K562 (cell line): ENCODE results near the gene FBLN2. TPM values are rescaled to one million over a fixed set of nuclear protein-coding genes. Genes with fewer than 3 reads are reported as not detected.

ENCODE experiments used
- ATAC-seq: fragments of 200-7000 bp; cut with Tn5 transposase; 3 replicates; pipeline ENCODE4 v1.9.1; 2020; ENCODE audit warnings: moderate library complexity
- BruUV-seq: library from RNA; stranded (reverse); fragments of 400-500 nt; replicated peaks from 2 replicates; lab custom pipeline; 2021; lab: Mats Ljungman, UMichigan
- CTCF ChIA-PET: fragments of 300-600 bp; formaldehyde crosslinking; extraction: SDS; loops from one replicate; lab custom pipeline; 2021; ENCODE audit warnings: low intra/inter-chr PET ratio; lab: Yijun Ruan, JAX
- POLR2A ChIA-PET: fragments of 300-600, 350-650 bp; sonication (Branson Sonifier 250); formaldehyde crosslinking; extraction: SDS; loops from one replicate; lab custom pipeline; 2021; ENCODE audit warnings: antibody characterized with exemption, inconsistent platforms; lab: Yijun Ruan, JAX
- DNase-seq, 4 experiments: peaks; one replicate each; pipeline versions ENCODE4 v3.0.0 to v3.0.0-alpha.2; 2011 to 2018; ENCODE audit warnings: low spot score in 3 of 4, mixed read lengths in 3 of 4; ENCODE audit errors: extremely low read depth in 1 of 4
- FAIRE-seq: peaks from 2 replicates; lab custom pipeline; 2011; peaks lifted over from hg19 to GRCh38; lab: Jason Lieb, UNC
- H2AFZ ChIP-seq: 2 replicates; pipeline ENCODE4 v1.6.0; 2011; ENCODE audit warnings: low read depth, low read length, control low read depth, inconsistent platforms
- H3K27ac ChIP-seq: fragments of 200-600 bp; 3 replicates; pipeline ENCODE4 v1.8.0; 2011; ENCODE audit warnings: low read depth, mild to moderate bottlenecking, control low read depth, inconsistent platforms, low read length, moderate library complexity, mixed read lengths; ENCODE audit errors: extremely low read depth
- H3K27me3 ChIP-seq, 2 experiments: fragments of 300-600 bp in 1 of 2; 2 replicates in 1 of 2; 3 replicates in 1 of 2; pipeline versions ENCODE4 v1.6.0 to v1.8.0; 2011; ENCODE audit warnings: inconsistent platforms in 2 of 2, low read length in 2 of 2, mild to moderate bottlenecking in 1 of 2, mixed read lengths in 1 of 2, moderate library complexity in 1 of 2; ENCODE audit not compliant: control insufficient read depth in 2 of 2, insufficient read depth in 2 of 2
- H3K36me3 ChIP-seq: fragments of 300-600 bp; 3 replicates; pipeline ENCODE4 v1.8.0; 2011; ENCODE audit warnings: mild to moderate bottlenecking, low read length, inconsistent platforms; ENCODE audit not compliant: control insufficient read depth, insufficient read depth
- H3K4me1 ChIP-seq, 2 experiments: fragments of 200-600 bp in 1 of 2; replicated peaks in 1 of 2; 2 replicates in 1 of 2; 3 replicates in 1 of 2; pipeline versions ENCODE4 v1.5.1 to v1.8.0; 2011; ENCODE audit warnings: inconsistent platforms in 2 of 2, low read length in 2 of 2, mild to moderate bottlenecking in 1 of 2, mixed read lengths in 1 of 2, moderate library complexity in 1 of 2; ENCODE audit not compliant: control insufficient read depth in 2 of 2, insufficient read depth in 2 of 2
- H3K4me2 ChIP-seq: 2 replicates; pipeline ENCODE4 v1.6.1; 2011; ENCODE audit warnings: low read length, control low read depth, inconsistent platforms, mixed read lengths; ENCODE audit not compliant: insufficient read depth
- H3K4me3 ChIP-seq: fragments of 200-600 bp; sonication (generic), shearing (Covaris generic); 2 replicates; pipeline ENCODE4 v1.5.1; 2016; ENCODE audit warnings: control low read depth, inconsistent platforms
- H3K79me2 ChIP-seq: fragments of 200-600 bp; 3 replicates; pipeline ENCODE4 v1.8.0; 2011; ENCODE audit warnings: low read length, inconsistent platforms; ENCODE audit not compliant: control insufficient read depth, insufficient read depth
- H3K9ac ChIP-seq, 2 experiments: 2 replicates each; pipeline versions ENCODE4 v1.6.0 to v1.6.1; 2011; ENCODE audit warnings: low read depth in 2 of 2, low read length in 2 of 2, control low read depth in 1 of 2, inconsistent platforms in 1 of 2, mild to moderate bottlenecking in 1 of 2, mixed read lengths in 1 of 2; ENCODE audit not compliant: insufficient read depth in 1 of 2
- H3K9me1 ChIP-seq: one replicate; pipeline ENCODE4 v1.6.0; 2011; ENCODE audit warnings: inconsistent platforms, mild to moderate bottlenecking, low read length, moderate library complexity; ENCODE audit not compliant: control insufficient read depth, insufficient read depth
- H3K9me3 ChIP-seq: replicated peaks from 2 replicates; pipeline ENCODE4 v1.5.1; 2011; ENCODE audit warnings: low read depth, low read length, inconsistent platforms; ENCODE audit not compliant: control insufficient read depth, insufficient read depth
- H4K20me1 ChIP-seq: replicated peaks from 2 replicates; pipeline ENCODE4 v1.6.1; 2011; ENCODE audit warnings: low read length, inconsistent platforms, mixed read lengths; ENCODE audit not compliant: control insufficient read depth, insufficient read depth
- JUNB ChIP-seq: fragments of 450-650 bp; formaldehyde crosslinking; conservative IDR thresholded peaks from 2 replicates; pipeline ENCODE4 v1.4.0; 2020; ENCODE audit warnings: mild to moderate bottlenecking
- LCOR ChIP-seq: sonication (generic); formaldehyde crosslinking; IDR thresholded peaks from 2 replicates; pipeline ENCODE4 v1.8.0; 2022; ENCODE audit warnings: mild to moderate bottlenecking, missing genetic modification reagents
- NFATC3 ChIP-seq: fragments of 450-650 bp; IDR thresholded peaks from 2 replicates; pipeline ENCODE4 v1.6.1; 2017; ENCODE audit warnings: mild to moderate bottlenecking
- PML ChIP-seq: IDR thresholded peaks from 2 replicates; pipeline ENCODE4 v1.6.1; 2012; ENCODE audit warnings: low read length, inconsistent platforms
- RBM14 ChIP-seq: fragments of 200-400 bp; formaldehyde crosslinking; IDR thresholded peaks from 2 replicates; pipeline ENCODE4 v1.6.1; 2018; ENCODE audit warnings: low read depth, mild to moderate bottlenecking, low read length, moderate library complexity, borderline replicate concordance; ENCODE audit not compliant: insufficient read depth
- TAF15 ChIP-seq: fragments of 200-400 bp; formaldehyde crosslinking; IDR thresholded peaks from 2 replicates; pipeline ENCODE4 v1.6.1; 2017; ENCODE audit warnings: mild to moderate bottlenecking, low read depth, low read length, moderate library complexity
- TEAD2 ChIP-seq: fragments of 450-650 bp; IDR thresholded peaks from 2 replicates; pipeline ENCODE4 v1.6.1; 2016; ENCODE audit warnings: missing genetic modification characterization, control low read depth, missing compliant biosample characterization
- XRCC3 ChIP-seq: fragments of 450-650 bp; IDR thresholded peaks from 2 replicates; pipeline ENCODE4 v1.6.1; 2017; ENCODE audit warnings: mild to moderate bottlenecking, moderate library complexity
- ZNF444 ChIP-seq: fragments of 250-450 bp; sonication (Bioruptor Pico); IDR thresholded peaks from 2 replicates; pipeline ENCODE4 v1.4.0; 2020; ENCODE audit warnings: mild to moderate bottlenecking, moderate library complexity
- WGBS: fragments of 100-300 bp; shearing (Covaris generic); methylation state at CpG from one replicate; pipeline ENCODE4 v1.1.6; 2016; ENCODE audit warnings: low coverage, mixed read lengths; ENCODE audit not compliant: insufficient coverage; ENCODE audit errors: missing lambda C conversion rate; 5-methylcytosine and 5-hydroxymethylcytosine counted together
- in situ Hi-C: fragments of 300-500 bp; cut with MboI; formaldehyde crosslinking; loops from 4 replicates; pipeline ENCODE4 v1.15.0; 2018; ENCODE audit warnings: inconsistent platforms, mixed read lengths
- intact Hi-C: fragments of 100-400 bp; cut with micrococcal nuclease; formaldehyde crosslinking; loops from 2 replicates; pipeline ENCODE4 v1.14.2; 2022
- polyA plus RNA-seq, 8 experiments: library from polyadenylated mRNA; depleted of rRNA in 4 of 8; stranded (reverse) in 5 of 8; unstranded in 3 of 8; fragments of >200 nt; fragmentation: Nextera tagmentation in 2 of 8; fragmentation: Illumina TruSeq in 1 of 8; extraction: Ambion mirVana in 2 of 8; extraction: Trizol in 1 of 8; gene quantifications; 2 replicates each; pipeline versions ENCODE4 v1.2.1 to v1.2.3, GENCODE V29; 2011 to 2014; ENCODE audit warnings: inconsistent platforms in 1 of 8, missing spikeins in 1 of 8
- total RNA-seq, 7 experiments: library from RNA; depleted of rRNA in 6 of 7; stranded (reverse); fragments of >200 nt in 6 of 7; fragmentation: Illumina TruSeq in 2 of 7; extraction: Trizol in 2 of 7; gene quantifications; 2 replicates each; pipeline versions ENCODE4 v1.2.1 to v1.2.3, GENCODE V29; 2011 to 2021; ENCODE audit warnings: low replicate concordance in 1 of 7
- TF ChIP-seq, protein P1 (sequence below): fragments of 450-650 bp; IDR thresholded peaks from 2 replicates; pipeline ENCODE4 v1.7.0; 2016; ENCODE audit warnings: borderline replicate concordance
- TF ChIP-seq, protein P2 (sequence below): sonication (generic); formaldehyde crosslinking; IDR thresholded peaks from 2 replicates; pipeline ENCODE4 v1.8.0; 2022; ENCODE audit warnings: missing genetic modification reagents, mild to moderate bottlenecking, moderate library complexity, borderline replicate concordance
- TF ChIP-seq, protein P3 (sequence below): fragments of 450-650 bp; conservative IDR thresholded peaks from 2 replicates; pipeline ENCODE4 v1.6.1; 2016; ENCODE audit warnings: missing genetic modification characterization, low read depth, mild to moderate bottlenecking, missing compliant biosample characterization, moderate library complexity
- TF ChIP-seq, protein P4 (sequence below), 2 experiments: IDR thresholded peaks; 2 replicates each; pipeline ENCODE4 v1.6.1; 2012; ENCODE audit warnings: improper control_type of control experiment in 2 of 2, low read depth in 2 of 2, low read length in 2 of 2, borderline replicate concordance in 1 of 2
- TF ChIP-seq, protein P5 (sequence below): fragments of 450-650 bp; formaldehyde crosslinking; IDR thresholded peaks from 2 replicates; pipeline ENCODE4 v1.4.0; 2022; ENCODE audit warnings: missing genetic modification characterization

Gene FBLN2
- total and polyA plus RNA-seq, 9 of the 15 experiments (the other 6 are each of a cell fraction or from before 2014, with no cell fraction given): 0.03 to 0.10 (median 0.04) TPM; not detected in 6

DNA sequence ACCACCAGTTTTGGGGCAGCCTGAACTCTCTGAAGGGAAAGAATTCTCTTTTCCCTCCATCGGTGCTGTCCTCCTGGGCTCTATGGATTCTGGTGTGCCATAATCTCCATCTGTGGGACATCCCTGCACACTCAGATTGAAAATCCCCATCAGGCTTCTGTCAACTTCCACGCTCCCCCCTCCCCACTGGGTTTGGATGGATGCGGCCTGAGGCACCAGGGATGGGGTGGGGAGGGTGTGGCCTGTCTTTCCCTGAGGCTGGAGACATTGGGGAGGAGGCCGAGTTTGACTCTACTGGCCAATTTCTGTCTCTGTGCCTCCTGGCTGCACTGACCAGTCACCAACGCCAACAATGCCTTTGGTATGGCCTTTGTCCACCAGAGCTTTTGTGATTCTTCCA lies 16.3 kb upstream of the FBLN2 start (continued):
- TF ChIP-seq, protein P1, sequence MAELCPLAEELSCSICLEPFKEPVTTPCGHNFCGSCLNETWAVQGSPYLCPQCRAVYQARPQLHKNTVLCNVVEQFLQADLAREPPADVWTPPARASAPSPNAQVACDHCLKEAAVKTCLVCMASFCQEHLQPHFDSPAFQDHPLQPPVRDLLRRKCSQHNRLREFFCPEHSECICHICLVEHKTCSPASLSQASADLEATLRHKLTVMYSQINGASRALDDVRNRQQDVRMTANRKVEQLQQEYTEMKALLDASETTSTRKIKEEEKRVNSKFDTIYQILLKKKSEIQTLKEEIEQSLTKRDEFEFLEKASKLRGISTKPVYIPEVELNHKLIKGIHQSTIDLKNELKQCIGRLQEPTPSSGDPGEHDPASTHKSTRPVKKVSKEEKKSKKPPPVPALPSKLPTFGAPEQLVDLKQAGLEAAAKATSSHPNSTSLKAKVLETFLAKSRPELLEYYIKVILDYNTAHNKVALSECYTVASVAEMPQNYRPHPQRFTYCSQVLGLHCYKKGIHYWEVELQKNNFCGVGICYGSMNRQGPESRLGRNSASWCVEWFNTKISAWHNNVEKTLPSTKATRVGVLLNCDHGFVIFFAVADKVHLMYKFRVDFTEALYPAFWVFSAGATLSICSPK: no peak
- no peak for TF ChIP-seq ZNF444
- no peak for TF ChIP-seq LCOR (CRISPR knock-in tag)
- no peak for TF ChIP-seq RBM14
- no peak for TF ChIP-seq XRCC3
- TF ChIP-seq, protein P2, sequence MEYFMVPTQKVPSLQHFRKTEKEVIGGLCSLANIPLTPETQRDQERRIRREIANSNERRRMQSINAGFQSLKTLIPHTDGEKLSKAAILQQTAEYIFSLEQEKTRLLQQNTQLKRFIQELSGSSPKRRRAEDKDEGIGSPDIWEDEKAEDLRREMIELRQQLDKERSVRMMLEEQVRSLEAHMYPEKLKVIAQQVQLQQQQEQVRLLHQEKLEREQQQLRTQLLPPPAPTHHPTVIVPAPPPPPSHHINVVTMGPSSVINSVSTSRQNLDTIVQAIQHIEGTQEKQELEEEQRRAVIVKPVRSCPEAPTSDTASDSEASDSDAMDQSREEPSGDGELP (CRISPR knock-in tag): no peak
- TF ChIP-seq, protein P3, sequence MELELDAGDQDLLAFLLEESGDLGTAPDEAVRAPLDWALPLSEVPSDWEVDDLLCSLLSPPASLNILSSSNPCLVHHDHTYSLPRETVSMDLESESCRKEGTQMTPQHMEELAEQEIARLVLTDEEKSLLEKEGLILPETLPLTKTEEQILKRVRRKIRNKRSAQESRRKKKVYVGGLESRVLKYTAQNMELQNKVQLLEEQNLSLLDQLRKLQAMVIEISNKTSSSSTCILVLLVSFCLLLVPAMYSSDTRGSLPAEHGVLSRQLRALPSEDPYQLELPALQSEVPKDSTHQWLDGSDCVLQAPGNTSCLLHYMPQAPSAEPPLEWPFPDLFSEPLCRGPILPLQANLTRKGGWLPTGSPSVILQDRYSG: no peak

DNA sequence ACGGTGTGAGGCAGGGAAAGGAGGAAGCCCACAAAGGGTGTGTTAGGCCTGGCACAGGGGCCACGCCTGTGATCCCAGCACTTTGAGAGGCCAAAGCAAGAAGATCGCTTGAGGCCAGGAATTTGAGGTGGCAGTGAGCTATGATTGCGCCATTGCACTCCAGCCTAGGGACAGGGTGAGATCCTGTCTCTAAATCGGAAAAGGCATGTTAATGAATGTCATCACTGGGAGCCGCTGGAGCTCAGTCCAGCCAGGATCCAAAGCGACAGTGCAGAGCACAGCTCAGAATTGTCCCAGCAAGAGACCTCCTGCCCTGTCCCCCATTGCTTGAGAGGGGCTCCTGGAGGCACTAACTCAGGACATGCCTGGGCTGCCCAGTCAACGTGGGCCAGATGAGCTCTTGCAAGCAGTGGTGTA lies 15.0 kb upstream of the FBLN2 start:
- Histone ChIP-seq H3K9me3 (no peaks in the 10 kb centered on the region), H3K36me3 (no peaks in the 10 kb centered on the region), H3K9me1 (no peaks in the 10 kb centered on the region), H3K4me2 (no peak overlapping the region), H3K27me3 (peaks cover 54 to 90% of the 10 kb centered on the region in 2 experiments), H4K20me1 (peaks cover 14% of the 10 kb centered on the region; the same call in 1 of the 2 replicates), H3K4me1 (no peaks in the 10 kb centered on the region; a peak in 1 of 5 replicates), H3K9ac (no peak overlapping the region), H3K79me2 (no peaks in the 10 kb centered on the region), H3K27ac (no peak overlapping the region), H3K4me3 (no peak overlapping the region), H2AFZ (no peak overlapping the region)
- CTCF ChIA-PET: no interaction called here
- DNase-seq: no peak
- no TSS peak for BruUV-seq
- 4% methylated on average over 8 of the region's 8 CpGs for WGBS
- in situ Hi-C loops: no loop called here
- ATAC-seq: no peak
- TF ChIP-seq PML: no peak
- no peak for TF ChIP-seq TEAD2 (tag)
- no peak for TF ChIP-seq JUNB (CRISPR knock-in tag)
- TF ChIP-seq NFATC3: no peak
- no peak for TF ChIP-seq TAF15
- TF ChIP-seq, protein P4, sequence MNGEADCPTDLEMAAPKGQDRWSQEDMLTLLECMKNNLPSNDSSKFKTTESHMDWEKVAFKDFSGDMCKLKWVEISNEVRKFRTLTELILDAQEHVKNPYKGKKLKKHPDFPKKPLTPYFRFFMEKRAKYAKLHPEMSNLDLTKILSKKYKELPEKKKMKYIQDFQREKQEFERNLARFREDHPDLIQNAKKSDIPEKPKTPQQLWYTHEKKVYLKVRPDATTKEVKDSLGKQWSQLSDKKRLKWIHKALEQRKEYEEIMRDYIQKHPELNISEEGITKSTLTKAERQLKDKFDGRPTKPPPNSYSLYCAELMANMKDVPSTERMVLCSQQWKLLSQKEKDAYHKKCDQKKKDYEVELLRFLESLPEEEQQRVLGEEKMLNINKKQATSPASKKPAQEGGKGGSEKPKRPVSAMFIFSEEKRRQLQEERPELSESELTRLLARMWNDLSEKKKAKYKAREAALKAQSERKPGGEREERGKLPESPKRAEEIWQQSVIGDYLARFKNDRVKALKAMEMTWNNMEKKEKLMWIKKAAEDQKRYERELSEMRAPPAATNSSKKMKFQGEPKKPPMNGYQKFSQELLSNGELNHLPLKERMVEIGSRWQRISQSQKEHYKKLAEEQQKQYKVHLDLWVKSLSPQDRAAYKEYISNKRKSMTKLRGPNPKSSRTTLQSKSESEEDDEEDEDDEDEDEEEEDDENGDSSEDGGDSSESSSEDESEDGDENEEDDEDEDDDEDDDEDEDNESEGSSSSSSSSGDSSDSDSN (IDR thresholded peaks at IDR 0.05; ENCODE audit: borderline replicate concordance in 1 of 2, low read depth in 2 of 2, low read length in 2 of 2): no peak
- TF ChIP-seq, protein P5, sequence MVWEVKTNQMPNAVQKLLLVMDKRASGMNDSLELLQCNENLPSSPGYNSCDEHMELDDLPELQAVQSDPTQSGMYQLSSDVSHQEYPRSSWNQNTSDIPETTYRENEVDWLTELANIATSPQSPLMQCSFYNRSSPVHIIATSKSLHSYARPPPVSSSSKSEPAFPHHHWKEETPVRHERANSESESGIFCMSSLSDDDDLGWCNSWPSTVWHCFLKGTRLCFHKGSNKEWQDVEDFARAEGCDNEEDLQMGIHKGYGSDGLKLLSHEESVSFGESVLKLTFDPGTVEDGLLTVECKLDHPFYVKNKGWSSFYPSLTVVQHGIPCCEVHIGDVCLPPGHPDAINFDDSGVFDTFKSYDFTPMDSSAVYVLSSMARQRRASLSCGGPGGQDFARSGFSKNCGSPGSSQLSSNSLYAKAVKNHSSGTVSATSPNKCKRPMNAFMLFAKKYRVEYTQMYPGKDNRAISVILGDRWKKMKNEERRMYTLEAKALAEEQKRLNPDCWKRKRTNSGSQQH (CRISPR knock-in tag): no peak
- POLR2A ChIA-PET: interaction anchor here (0.6 to 2.2 kb wide), 6 partner anchors 8 to 1068 kb away, joined by 3 to 5 read pairs (median 3); no protein-coding TSS in a partner anchor
- intact Hi-C loops: no loop called here
- no peak for FAIRE-seq
